PFSK-1 (cell line): ENCODE results near the gene DISC1.

Experiments
- FOXP2 ChIP-seq: optimal IDR thresholded peaks from 2 replicates; pipeline ENCODE3; 2011; ENCODE audit warnings: borderline replicate concordance, control low read depth, inconsistent platforms; ENCODE audit not compliant: insufficient read depth; ENCODE audit errors: extremely low read length, extremely low read depth
- POLR2AphosphoS5 ChIP-seq: IDR thresholded peaks from 2 replicates; pipeline ENCODE4 v1.6.1; 2012; ENCODE audit warnings: low read depth, mild to moderate bottlenecking, control low read depth, low read length, moderate library complexity
- SIN3A ChIP-seq: IDR thresholded peaks from 2 replicates; pipeline ENCODE4 v1.6.1; 2012; ENCODE audit warnings: mild to moderate bottlenecking, low read length, moderate library complexity, borderline replicate concordance; ENCODE audit not compliant: insufficient read depth
- TAF1 ChIP-seq: IDR thresholded peaks from 2 replicates; pipeline ENCODE4 v1.6.1; 2012; ENCODE audit warnings: low read length, control low read depth, borderline replicate concordance; ENCODE audit not compliant: insufficient read depth
- TF ChIP-seq, protein P1 (sequence below), 2 experiments: IDR thresholded peaks; 2 replicates each; pipeline versions ENCODE4 v1.6.1 to v1.8.0; 2011 to 2012; ENCODE audit warnings: low read depth in 2 of 2, low read length in 2 of 2, control low read depth in 1 of 2, inconsistent platforms in 1 of 2, mild to moderate bottlenecking in 1 of 2, moderate library complexity in 1 of 2; ENCODE audit not compliant: insufficient read depth in 1 of 2

Gene DISC1

DNA sequence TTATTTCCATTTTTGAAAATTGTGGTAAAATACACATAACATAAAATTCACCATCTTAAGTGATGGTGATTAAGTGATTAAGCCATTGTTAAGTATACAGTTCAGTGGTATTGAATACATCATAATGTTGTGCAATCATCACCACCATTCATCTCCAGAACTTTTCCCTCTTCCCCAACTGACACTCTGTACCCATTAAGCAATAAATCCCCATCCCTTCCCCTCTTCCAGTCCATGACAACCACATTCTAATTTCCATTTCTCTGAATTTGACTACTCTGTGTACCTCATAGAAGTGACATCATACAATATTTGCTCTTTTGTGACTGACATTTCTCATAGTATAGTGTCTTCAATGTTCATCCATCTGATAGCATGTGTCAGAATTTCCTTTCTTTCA is 124.8 kb downstream of the DISC1 start:
- TF ChIP-seq FOXP2 (no peak), TAF1 (no peak), POLR2AphosphoS5 (no peak), SIN3A (no peak)
- TF ChIP-seq, protein P1, sequence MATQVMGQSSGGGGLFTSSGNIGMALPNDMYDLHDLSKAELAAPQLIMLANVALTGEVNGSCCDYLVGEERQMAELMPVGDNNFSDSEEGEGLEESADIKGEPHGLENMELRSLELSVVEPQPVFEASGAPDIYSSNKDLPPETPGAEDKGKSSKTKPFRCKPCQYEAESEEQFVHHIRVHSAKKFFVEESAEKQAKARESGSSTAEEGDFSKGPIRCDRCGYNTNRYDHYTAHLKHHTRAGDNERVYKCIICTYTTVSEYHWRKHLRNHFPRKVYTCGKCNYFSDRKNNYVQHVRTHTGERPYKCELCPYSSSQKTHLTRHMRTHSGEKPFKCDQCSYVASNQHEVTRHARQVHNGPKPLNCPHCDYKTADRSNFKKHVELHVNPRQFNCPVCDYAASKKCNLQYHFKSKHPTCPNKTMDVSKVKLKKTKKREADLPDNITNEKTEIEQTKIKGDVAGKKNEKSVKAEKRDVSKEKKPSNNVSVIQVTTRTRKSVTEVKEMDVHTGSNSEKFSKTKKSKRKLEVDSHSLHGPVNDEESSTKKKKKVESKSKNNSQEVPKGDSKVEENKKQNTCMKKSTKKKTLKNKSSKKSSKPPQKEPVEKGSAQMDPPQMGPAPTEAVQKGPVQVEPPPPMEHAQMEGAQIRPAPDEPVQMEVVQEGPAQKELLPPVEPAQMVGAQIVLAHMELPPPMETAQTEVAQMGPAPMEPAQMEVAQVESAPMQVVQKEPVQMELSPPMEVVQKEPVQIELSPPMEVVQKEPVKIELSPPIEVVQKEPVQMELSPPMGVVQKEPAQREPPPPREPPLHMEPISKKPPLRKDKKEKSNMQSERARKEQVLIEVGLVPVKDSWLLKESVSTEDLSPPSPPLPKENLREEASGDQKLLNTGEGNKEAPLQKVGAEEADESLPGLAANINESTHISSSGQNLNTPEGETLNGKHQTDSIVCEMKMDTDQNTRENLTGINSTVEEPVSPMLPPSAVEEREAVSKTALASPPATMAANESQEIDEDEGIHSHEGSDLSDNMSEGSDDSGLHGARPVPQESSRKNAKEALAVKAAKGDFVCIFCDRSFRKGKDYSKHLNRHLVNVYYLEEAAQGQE (IDR thresholded peaks at IDR 0.05; ENCODE audit: insufficient read depth in 1 of 2, low read depth in 2 of 2, low read length in 2 of 2), result no peak

DNA sequence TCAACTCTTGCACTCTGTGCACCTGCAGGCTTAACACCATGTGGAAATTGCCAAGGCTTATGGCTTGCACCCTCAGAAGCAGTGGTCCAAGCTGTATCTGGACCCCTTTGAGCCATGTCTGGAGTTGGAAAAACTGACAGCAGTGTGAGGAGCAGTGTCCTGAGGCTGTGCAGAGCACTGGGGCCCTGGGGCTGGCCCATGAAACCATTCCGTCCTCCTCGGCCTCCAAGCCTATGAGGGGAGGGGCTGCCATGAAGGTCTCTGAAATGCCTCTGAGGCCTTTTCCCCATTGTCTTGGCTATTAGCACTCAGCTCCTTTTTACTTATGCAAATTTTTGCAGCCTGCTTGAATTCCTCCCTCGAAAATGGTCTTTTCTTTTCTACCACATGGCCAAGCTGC is 126.7 kb downstream of the DISC1 start:
- TF ChIP-seq TAF1, result no peak
- TF ChIP-seq, protein P1 (IDR thresholded peaks at IDR 0.05; ENCODE audit: insufficient read depth in 1 of 2, low read depth in 2 of 2, low read length in 2 of 2), result no peak
- TF ChIP-seq POLR2AphosphoS5, result no peak
- no peak for TF ChIP-seq FOXP2
- TF ChIP-seq SIN3A, result no peak

DNA sequence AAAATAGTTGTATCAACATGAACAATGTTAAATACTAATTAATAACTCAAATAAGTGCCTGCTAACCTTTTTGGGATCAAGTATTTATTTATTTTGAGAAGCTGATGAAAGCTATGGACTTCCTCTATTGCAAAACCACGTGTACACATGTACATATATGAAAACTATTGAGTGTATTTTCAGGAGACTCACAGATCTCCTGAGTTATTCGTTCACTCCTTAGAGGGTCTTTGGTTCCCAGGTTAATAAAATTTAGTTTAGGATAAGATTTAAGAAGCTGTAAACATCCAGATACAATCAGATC is 130.5 kb downstream of the DISC1 start:
- TF ChIP-seq SIN3A (no peak), TAF1 (no peak), POLR2AphosphoS5 (no peak), FOXP2 (no peak)
- TF ChIP-seq, protein P1 (IDR thresholded peaks at IDR 0.05; ENCODE audit: insufficient read depth in 1 of 2, low read depth in 2 of 2, low read length in 2 of 2), result no peak

DNA sequence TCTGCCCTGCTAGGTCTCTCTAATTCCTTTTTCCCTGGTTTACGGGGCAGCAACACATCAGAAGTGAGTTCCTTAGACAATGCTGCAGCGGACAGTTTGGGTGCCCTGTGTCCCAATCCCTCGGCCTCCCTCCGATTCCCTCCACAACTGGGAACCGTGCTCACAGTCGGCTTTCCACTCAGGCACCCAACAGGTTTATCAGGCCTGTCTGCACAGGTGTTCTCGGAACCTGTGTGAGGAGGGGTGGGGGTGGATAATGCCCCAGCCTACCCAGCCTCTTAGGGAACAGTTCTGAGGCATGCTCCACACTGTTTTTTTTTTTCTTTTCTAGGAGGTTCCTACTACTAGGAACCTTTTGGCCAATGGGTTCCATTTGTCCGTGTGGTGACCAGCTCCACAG is 131.2 kb downstream of the DISC1 start:
- TF ChIP-seq, protein P1 (IDR thresholded peaks at IDR 0.05; ENCODE audit: insufficient read depth in 1 of 2, low read depth in 2 of 2, low read length in 2 of 2), result no peak
- no peak for TF ChIP-seq TAF1
- no peak for TF ChIP-seq POLR2AphosphoS5
- no peak for TF ChIP-seq FOXP2
- no peak for TF ChIP-seq SIN3A

- TF ChIP-seq, protein P1 (IDR thresholded peaks at IDR 0.05; ENCODE audit: insufficient read depth in 1 of 2, low read depth in 2 of 2, low read length in 2 of 2), result no peak
- TF ChIP-seq POLR2AphosphoS5, result no peak
- no peak for TF ChIP-seq FOXP2
- no peak for TF ChIP-seq SIN3A
- TF ChIP-seq TAF1, result no peak
Measured at GRCh38 chr1:231761252-231761651, 134.7 kb downstream of the DISC1 start.
